Mesenchymal stem cell (in vitro differentiated cells and primary cell): ENCODE measurements around the gene HMG20A.
A peak's percentile ranks its signal among the peaks of the same experiment; 100 is the strongest.

ENCODE experiments used
- DNase-seq: peaks from one replicate; pipeline ENCODE4 v3.0.0-alpha.2; 2013
- H2AFZ ChIP-seq: one replicate; pipeline ENCODE4 v1.6.1; 2013; ENCODE audit warnings: low read depth, mild to moderate bottlenecking, control low read depth, inconsistent platforms, low read length, moderate library complexity
- H2AK5ac ChIP-seq: 2 replicates; pipeline ENCODE4 v1.6.1; 2013; ENCODE audit warnings: low read length, moderate library complexity, mild to moderate bottlenecking, inconsistent platforms; ENCODE audit not compliant: severe bottlenecking
- H2BK120ac ChIP-seq: one replicate; pipeline ENCODE4 v1.6.1; 2013; ENCODE audit warnings: low read depth, mild to moderate bottlenecking, inconsistent platforms, low read length, moderate library complexity
- H2BK12ac ChIP-seq, 2 experiments: one replicate each; pipeline ENCODE4 v1.6.1; 2013; ENCODE audit warnings: inconsistent platforms in 2 of 2, low read length in 2 of 2, mild to moderate bottlenecking in 2 of 2, moderate library complexity in 2 of 2, control low read depth in 1 of 2
- H2BK15ac ChIP-seq: one replicate; pipeline ENCODE4 v1.6.1; 2013; ENCODE audit warnings: mild to moderate bottlenecking, low read depth, inconsistent platforms; ENCODE audit not compliant: poor library complexity, severe bottlenecking
- H2BK5ac ChIP-seq: 2 replicates; pipeline ENCODE4 v1.6.1; 2013; ENCODE audit warnings: low read depth, mild to moderate bottlenecking, low read length, control low read depth, inconsistent platforms; ENCODE audit not compliant: poor library complexity, severe bottlenecking
- H3K14ac ChIP-seq, 2 experiments: one replicate each; pipeline ENCODE4 v1.6.1; 2013; ENCODE audit warnings: inconsistent platforms in 2 of 2, low read length in 2 of 2, control low read depth in 1 of 2, mild to moderate bottlenecking in 1 of 2, moderate library complexity in 1 of 2
- H3K18ac ChIP-seq, 2 experiments: one replicate each; pipeline ENCODE4 v1.6.1; 2013; ENCODE audit warnings: inconsistent platforms in 2 of 2, low read length in 2 of 2, control low read depth in 1 of 2, low read depth in 1 of 2, mild to moderate bottlenecking in 1 of 2
- H3K23ac ChIP-seq, 2 experiments: one replicate each; pipeline ENCODE4 v1.6.1; 2013; ENCODE audit warnings: inconsistent platforms in 2 of 2, low read length in 2 of 2, mild to moderate bottlenecking in 2 of 2, moderate library complexity in 2 of 2, control low read depth in 1 of 2
- H3K27ac ChIP-seq: 2 replicates; pipeline ENCODE4 v1.5.1; 2013; ENCODE audit warnings: mild to moderate bottlenecking, moderate library complexity, low read length, control low read depth, inconsistent platforms; ENCODE audit not compliant: poor library complexity, severe bottlenecking
- H3K27me3 ChIP-seq, 2 experiments: 2 replicates each; pipeline versions ENCODE4 v1.6.1 to v1.7.0; 2013; ENCODE audit warnings: low read length in 2 of 2, mild to moderate bottlenecking in 2 of 2, moderate library complexity in 2 of 2, control low read depth in 1 of 2, inconsistent platforms in 1 of 2; ENCODE audit not compliant: control insufficient read depth in 1 of 2, insufficient read depth in 1 of 2
- H3K36me3 ChIP-seq, 2 experiments: 2 replicates each; pipeline versions ENCODE4 v1.6.1 to v1.7.0; 2013; ENCODE audit warnings: low read length in 2 of 2, control low read depth in 1 of 2, inconsistent platforms in 1 of 2, low read depth in 1 of 2, mild to moderate bottlenecking in 1 of 2; ENCODE audit not compliant: insufficient read depth in 2 of 2, control insufficient read depth in 1 of 2
- H3K4ac ChIP-seq, 2 experiments: one replicate each; pipeline ENCODE4 v1.6.1; 2013; ENCODE audit warnings: inconsistent platforms in 2 of 2, low read length in 2 of 2, mild to moderate bottlenecking in 2 of 2, moderate library complexity in 2 of 2, control low read depth in 1 of 2, low read depth in 1 of 2
- H3K4me1 ChIP-seq: 2 replicates; pipeline ENCODE4 v1.6.1; 2013; ENCODE audit warnings: low read depth, low read length, control low read depth; ENCODE audit not compliant: control insufficient read depth, insufficient read depth
- H3K4me2 ChIP-seq: 2 replicates; pipeline ENCODE4 v1.6.1; 2013; ENCODE audit warnings: low read length, mild to moderate bottlenecking, inconsistent platforms; ENCODE audit not compliant: poor library complexity, severe bottlenecking
- H3K4me3 ChIP-seq, 2 experiments: 2 replicates each; pipeline versions ENCODE4 v1.5.1 to v1.7.0; 2013; ENCODE audit warnings: low read length in 2 of 2, mild to moderate bottlenecking in 2 of 2, control low read depth in 1 of 2, low read depth in 1 of 2; ENCODE audit not compliant: insufficient read depth in 1 of 2
- H3K79me1 ChIP-seq: replicated peaks from 2 replicates; pipeline ENCODE4 v1.6.1; 2013; ENCODE audit warnings: mild to moderate bottlenecking, control low read depth, low read length, inconsistent platforms; ENCODE audit not compliant: poor library complexity, severe bottlenecking
- H3K9ac ChIP-seq: 2 replicates; pipeline ENCODE4 v1.7.0; 2013; ENCODE audit warnings: mild to moderate bottlenecking, low read length, moderate library complexity
- H3K9me3 ChIP-seq: 2 replicates; pipeline ENCODE4 v1.7.0; 2013; ENCODE audit warnings: mild to moderate bottlenecking, low read length; ENCODE audit not compliant: control insufficient read depth
- H4K8ac ChIP-seq: one replicate; pipeline ENCODE4 v1.6.1; 2013; ENCODE audit warnings: inconsistent platforms, mild to moderate bottlenecking, low read length, moderate library complexity
- H4K91ac ChIP-seq: one replicate; pipeline ENCODE4 v1.6.1; 2013; ENCODE audit warnings: mild to moderate bottlenecking, low read length, inconsistent platforms
- WGBS: methylation state at CpG from one replicate; pipeline ENCODE4 v1.1.7; 2013; ENCODE audit warnings: mixed read lengths; 5-methylcytosine and 5-hydroxymethylcytosine counted together

HMG20A gene

GRCh38 chr15:77481670-77482069, 61.0 kb downstream of the HMG20A start:
- Histone ChIP-seq H3K4me2 (no peak overlapping the region), H3K18ac (no peak overlapping the region), H2BK12ac (no peak overlapping the region), H4K8ac (no peak overlapping the region), H3K4me1 (peaks cover 8% of the 10 kb centered on the region), H3K79me1 (peaks cover 6% of the 10 kb centered on the region), H3K9me3 (no peaks in the 10 kb centered on the region), H3K23ac (no peak overlapping the region), H2AK5ac (no peak overlapping the region), H2AFZ (no peak overlapping the region), H3K27ac (peak overlapping the region; percentile 17), H3K4ac (no peak overlapping the region), H3K9ac (peak overlapping the region; percentile 35), H3K36me3 (peaks cover 14 to 59% of the 10 kb centered on the region in 2 experiments), H3K4me3 (no peak overlapping the region), H4K91ac (no peak overlapping the region), H3K27me3 (no peaks in the 10 kb centered on the region), H2BK15ac (no peak overlapping the region), H2BK5ac (no peak overlapping the region), H2BK120ac (no peak overlapping the region), H3K14ac (no peak overlapping the region)
- WGBS, result 0% methylated on average over 1 of the region's 1 CpG
- DNase-seq, result peak; percentile 54

DNA sequence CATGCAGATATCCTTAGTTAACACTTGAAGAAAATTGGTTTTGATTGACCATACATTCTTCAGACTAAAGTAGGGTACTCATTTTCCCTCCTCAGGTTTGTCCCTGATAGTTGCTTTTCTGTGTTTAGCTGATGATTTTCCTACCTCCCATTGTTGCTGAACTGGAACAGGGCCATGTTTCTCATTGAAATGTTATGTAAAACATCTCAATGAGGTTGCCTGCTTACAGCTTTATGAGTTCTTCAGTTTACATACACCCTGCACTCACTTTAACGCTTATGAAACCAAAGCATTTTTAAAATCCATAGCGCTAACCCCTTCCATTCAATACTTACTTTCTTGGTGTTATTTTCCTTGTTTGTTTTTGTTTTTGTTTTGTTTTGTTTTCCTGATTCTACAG, 61.9 kb downstream of the HMG20A start:
- peak overlapping the region; percentile 35 for H3K9ac ChIP-seq
- H2BK15ac ChIP-seq, result no peak overlapping the region
- WGBS, result 0% methylated on average over 1 of the region's 2 CpGs
- no peak overlapping the region for H3K14ac ChIP-seq
- H3K18ac ChIP-seq, result no peak overlapping the region
- H2BK12ac ChIP-seq, result no peak overlapping the region
- H3K36me3 ChIP-seq, result peaks cover 14 to 57% of the 10 kb centered on the region in 2 experiments
- DNase-seq, result peak; percentile 62
- H4K91ac ChIP-seq, result no peak overlapping the region
- peaks cover 6% of the 10 kb centered on the region for H3K79me1 ChIP-seq
- no peak overlapping the region for H3K4ac ChIP-seq
- H3K9me3 ChIP-seq, result no peaks in the 10 kb centered on the region
- H4K8ac ChIP-seq, result no peak overlapping the region
- H3K27ac ChIP-seq, result peak overlapping the region; percentile 88
- no peak overlapping the region for H2BK120ac ChIP-seq
- H3K4me1 ChIP-seq, result peaks cover 8% of the 10 kb centered on the region
- no peak overlapping the region for H3K4me2 ChIP-seq
- H2BK5ac ChIP-seq, result no peak overlapping the region
- H3K27me3 ChIP-seq, result no peaks in the 10 kb centered on the region
- H3K4me3 ChIP-seq, result no peak overlapping the region
- H3K23ac ChIP-seq, result no peak overlapping the region
- no peak overlapping the region for H2AFZ ChIP-seq
- no peak overlapping the region for H2AK5ac ChIP-seq

GRCh38 chr15:77483425-77484140, 62.9 kb downstream of the HMG20A start:
- WGBS, result 81% methylated on average over 1 of the region's 1 CpG

GRCh38 chr15:77484994-77485393, 64.3 kb downstream of the HMG20A start:
- Histone ChIP-seq H3K36me3 (peaks cover 7 to 33% of the 10 kb centered on the region in 2 experiments), H3K27ac (no peak overlapping the region), H3K27me3 (no peaks in the 10 kb centered on the region), H3K4me3 (no peak overlapping the region), H4K8ac (no peak overlapping the region), H2BK12ac (peak overlapping the region in 1 of 2 experiments; percentile 48), H3K79me1 (peaks cover 3% of the 10 kb centered on the region), H2AFZ (no peak overlapping the region), H3K18ac (no peak overlapping the region), H4K91ac (no peak overlapping the region), H3K4me1 (peaks cover 5% of the 10 kb centered on the region), H2AK5ac (no peak overlapping the region), H3K4me2 (no peak overlapping the region), H3K9ac (no peak overlapping the region), H3K14ac (no peak overlapping the region), H3K4ac (no peak overlapping the region), H2BK120ac (no peak overlapping the region), H3K23ac (no peak overlapping the region), H2BK15ac (no peak overlapping the region), H2BK5ac (no peak overlapping the region), H3K9me3 (no peaks in the 10 kb centered on the region)
- no peak for DNase-seq

More at GRCh38 chr15:77483425-77484140, 62.9 kb downstream of the HMG20A start:
- Histone ChIP-seq H2BK120ac (no peak overlapping the region), H4K91ac (no peak overlapping the region), H2BK15ac (no peak overlapping the region), H3K14ac (peak overlapping the region in 1 of 2 experiments; percentile 78), H3K4me1 (peaks cover 5% of the 10 kb centered on the region), H2AFZ (no peak overlapping the region), H2BK12ac (peak overlapping the region in 1 of 2 experiments; percentile 46), H3K23ac (no peak overlapping the region), H3K18ac (peak overlapping the region; percentile 16 to 62), H3K79me1 (peaks cover 4% of the 10 kb centered on the region), H3K4ac (peak overlapping the region in 1 of 2 experiments; percentile 6), H3K27me3 (no peaks in the 10 kb centered on the region), H4K8ac (no peak overlapping the region), H3K4me2 (no peak overlapping the region), H3K27ac (peak overlapping the region; percentile 88), H3K9me3 (no peaks in the 10 kb centered on the region), H2AK5ac (peak overlapping the region; percentile 41), H3K36me3 (peaks cover 9 to 47% of the 10 kb centered on the region in 2 experiments), H3K4me3 (no peak overlapping the region), H3K9ac (no peak overlapping the region), H2BK5ac (no peak overlapping the region)
- peak; percentile 32 for DNase-seq
